ENCODE results near the gene PRND.
"Not testable (repeated sequence)": the region's sequence is repeated elsewhere in the genome, so short reads cannot be mapped to it uniquely, and the experiment has no call there.

The PRND gene

DNA sequence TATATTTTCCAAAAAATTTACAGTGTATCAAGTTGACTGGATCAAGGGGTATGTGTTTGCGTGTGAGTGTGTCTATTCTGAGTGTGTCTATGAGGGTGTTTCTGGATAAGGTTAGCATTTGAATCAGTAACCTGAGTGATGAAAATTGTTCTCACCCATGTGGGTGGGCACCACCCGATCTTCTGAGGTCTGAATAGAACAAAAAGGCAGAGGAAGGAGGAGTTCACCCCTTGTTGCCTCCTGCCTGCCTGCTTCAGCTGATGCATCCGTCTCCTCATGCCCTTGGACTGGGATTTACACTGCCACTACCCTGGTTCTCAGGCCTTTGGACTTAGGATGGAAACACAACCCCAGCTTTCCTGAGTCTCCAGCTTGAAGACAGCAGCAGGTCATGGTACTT is 13.7 kb upstream of the PRND start:
- no peak for DNase-seq (ENCODE audit: low read depth in 2 of 3, low spot score in 2 of 3)

DNA sequence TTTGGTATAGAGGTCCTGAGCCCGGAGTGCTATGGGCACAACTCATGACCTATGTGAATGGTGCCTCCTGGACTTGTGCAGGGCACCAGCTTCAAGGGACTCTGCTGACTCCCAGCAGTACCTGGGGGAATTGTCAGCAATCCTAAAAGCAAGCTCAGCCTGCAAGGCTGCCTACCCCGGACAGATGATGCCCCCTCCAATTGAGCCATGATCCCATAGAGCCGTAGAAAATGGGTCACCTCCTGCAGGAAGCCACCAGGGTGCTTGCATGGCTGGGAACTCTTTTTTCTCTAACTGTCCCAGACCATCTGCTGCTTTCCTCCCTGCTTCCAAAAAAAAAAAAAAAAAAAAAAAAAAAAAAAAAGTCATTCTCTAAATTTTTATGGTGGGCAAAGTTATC is 12.9 kb upstream of the PRND start:
- DNase-seq (ENCODE audit: low read depth in 2 of 3, low spot score in 2 of 3) = no peak

DNA sequence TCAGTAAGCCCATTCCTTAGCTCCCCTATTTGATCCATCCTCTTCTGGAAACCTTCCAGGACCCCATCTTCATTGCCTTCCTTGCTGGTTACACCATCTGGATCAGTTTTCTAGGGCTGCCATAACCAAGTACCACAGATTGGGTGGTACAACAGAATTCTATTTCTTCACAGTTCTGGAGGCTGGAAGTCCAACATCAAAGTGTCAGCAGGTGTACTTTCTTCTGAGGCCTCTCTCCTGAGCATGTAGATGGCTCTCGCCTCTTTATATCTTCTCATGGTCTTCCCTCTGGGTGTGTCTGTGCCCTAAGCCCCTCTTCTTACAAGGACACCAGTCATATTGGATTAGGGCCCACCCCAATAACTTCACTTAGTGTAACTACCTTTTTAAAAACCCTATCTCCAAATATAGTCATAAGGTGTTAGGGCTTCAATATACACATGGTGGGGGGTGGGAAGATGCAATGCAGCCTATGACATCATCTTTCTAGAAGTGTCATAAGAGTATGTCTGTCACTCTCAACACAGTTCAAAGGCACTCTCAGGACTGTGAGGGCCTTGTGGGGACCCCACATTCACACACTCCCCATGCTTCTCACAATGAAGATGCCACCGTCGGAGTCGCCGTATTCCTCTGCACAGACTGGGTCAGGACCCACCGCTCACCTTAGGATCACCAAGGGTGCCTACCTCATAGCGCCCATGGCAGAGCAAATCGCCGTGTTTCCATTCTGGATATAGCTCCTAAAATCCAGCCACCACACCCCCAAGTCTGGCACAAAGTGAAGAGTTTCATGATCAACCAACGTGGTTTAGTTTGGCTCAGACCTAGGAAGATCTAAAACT is 12.2 kb upstream of the PRND start:
- DNase-seq (ENCODE audit: low read depth in 2 of 3, low spot score in 2 of 3) = no peak

DNA sequence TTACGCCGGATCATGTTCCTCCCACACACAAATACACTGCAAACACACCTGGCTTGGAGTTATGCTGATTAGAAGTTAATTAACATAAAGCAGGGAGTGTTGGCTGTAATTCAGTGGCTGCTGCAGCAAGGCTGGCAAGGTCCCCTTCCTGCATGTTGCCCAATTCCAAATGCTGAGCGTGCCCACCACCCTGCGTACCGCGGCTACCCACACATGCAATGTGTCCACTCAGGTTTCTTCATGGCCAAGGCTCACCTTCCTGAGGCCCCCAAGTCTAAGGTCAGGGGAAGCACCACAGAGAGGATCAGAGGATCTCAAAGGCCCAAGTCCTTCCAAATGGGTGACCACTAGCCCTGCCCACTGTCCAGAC is 11.6 kb upstream of the PRND start:
- no peak for DNase-seq (ENCODE audit: low read depth in 2 of 3, low spot score in 2 of 3)

DNA sequence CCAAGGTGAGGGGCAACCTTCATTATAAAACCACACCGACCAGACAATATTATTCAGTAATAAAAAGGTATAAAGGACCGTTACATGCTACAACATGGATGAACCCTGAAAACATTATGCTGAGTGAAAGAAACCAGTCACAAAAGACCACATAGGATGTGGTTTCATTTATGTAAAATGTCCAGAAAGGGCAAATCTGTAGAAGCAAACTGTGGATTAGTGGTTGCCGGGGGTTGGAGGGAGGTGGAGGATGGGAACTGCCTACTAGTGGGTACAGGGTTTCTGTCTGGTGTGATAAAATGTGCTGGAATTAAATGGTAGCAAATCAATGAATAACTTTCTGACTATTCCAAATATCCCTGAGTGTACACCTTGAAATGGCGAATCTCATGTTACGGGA is 10.2 kb upstream of the PRND start:
- no peak for DNase-seq (ENCODE audit: low read depth in 2 of 3, low spot score in 2 of 3)

DNA sequence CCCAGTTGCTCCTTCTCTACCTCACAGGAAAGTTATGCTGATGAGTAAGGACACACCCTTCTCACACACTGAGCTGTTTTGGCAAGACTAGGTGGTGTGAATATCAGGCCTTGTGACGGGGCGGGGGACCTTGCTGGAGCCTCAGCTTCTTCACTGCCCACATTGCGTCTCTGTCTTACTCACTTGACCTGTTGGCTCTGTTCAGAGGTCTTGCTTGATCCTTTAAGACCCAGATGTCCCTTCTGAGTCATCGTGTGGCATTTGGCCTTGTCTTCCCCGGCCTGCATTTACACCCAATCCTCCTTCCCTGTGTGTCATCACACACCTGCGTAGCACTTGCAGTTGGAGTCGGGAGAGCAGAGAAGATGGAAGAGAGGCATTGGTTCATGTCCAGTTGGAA is 8.3 kb upstream of the PRND start:
- no peak for DNase-seq (ENCODE audit: low read depth in 2 of 3, low spot score in 2 of 3)

DNA sequence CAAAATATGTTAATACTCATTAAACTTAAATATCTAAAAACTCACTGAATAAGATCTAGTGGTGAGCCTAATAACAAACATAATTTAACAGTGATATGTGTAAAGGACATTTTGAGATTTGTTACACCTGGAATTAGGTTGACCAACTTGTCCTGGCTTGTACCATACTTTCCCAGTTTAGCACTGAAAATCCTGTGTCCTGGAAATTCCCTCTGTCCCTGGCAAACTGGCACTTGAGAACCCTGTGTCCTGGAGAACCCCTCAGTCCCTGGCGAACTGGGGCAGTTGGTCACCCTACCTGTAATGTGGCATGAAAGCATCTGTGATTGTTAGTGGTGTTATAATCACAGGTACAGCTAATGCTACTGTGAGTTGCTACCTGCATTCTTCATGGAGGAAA is 6.9 kb upstream of the PRND start:
- DNase-seq (ENCODE audit: low read depth in 2 of 3, low spot score in 2 of 3) = no peak

DNA sequence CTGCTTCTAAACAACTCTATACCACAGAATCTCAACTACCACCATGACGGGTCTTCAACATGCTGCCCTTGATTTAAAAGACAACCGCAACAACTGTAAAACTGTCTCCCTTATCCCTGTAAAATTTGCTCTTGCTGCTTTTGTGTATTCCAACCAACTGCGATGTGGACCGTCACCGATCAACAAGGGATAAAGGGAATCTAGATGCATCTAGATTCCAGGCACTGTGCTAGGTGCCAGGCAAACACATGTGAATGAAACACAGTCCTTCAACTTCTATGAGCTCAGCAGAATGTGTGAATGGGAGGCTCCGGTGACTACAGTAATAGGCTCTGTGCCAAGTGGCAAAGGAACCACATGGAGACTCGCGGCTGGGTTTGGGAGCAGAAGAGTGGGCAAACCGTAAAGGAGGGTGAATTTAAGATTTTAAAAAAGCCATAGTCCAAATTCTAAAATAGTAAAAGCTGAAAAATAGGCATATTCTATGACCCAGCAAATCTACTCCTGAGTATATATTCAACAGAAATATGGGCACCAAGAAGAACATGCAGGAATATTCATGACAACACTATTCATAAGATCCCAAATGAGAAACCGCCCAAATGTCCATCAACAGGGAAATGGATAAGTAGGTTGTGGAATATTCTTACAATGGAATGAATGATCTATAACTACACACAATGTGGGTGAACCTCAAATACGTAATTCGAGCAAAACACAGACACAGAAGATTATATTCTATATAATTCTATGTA is 3.7 kb upstream of the PRND start:
- DNase-seq (ENCODE audit: low read depth in 2 of 3, low spot score in 2 of 3) = no peak

DNA sequence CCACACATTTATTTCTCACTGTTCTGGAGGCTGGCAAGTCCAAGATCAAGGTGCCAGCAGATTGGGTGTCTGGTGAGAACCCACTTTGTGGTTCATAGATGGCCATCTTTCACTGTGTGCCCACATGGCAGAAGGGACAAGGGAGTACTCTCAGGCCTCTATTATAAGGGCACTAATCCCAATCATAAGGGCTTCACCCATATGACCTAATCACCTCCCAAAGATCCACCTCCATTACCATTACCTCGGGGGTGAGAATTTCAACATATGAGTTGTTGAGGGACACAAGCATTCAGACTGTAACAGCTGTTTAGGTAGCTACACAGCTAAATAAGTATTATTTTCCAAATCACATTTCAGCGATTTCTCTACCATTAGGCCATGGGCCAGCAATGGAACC is 2.5 kb upstream of the PRND start:
- no peak for DNase-seq (ENCODE audit: low read depth in 2 of 3, low spot score in 2 of 3)

DNA sequence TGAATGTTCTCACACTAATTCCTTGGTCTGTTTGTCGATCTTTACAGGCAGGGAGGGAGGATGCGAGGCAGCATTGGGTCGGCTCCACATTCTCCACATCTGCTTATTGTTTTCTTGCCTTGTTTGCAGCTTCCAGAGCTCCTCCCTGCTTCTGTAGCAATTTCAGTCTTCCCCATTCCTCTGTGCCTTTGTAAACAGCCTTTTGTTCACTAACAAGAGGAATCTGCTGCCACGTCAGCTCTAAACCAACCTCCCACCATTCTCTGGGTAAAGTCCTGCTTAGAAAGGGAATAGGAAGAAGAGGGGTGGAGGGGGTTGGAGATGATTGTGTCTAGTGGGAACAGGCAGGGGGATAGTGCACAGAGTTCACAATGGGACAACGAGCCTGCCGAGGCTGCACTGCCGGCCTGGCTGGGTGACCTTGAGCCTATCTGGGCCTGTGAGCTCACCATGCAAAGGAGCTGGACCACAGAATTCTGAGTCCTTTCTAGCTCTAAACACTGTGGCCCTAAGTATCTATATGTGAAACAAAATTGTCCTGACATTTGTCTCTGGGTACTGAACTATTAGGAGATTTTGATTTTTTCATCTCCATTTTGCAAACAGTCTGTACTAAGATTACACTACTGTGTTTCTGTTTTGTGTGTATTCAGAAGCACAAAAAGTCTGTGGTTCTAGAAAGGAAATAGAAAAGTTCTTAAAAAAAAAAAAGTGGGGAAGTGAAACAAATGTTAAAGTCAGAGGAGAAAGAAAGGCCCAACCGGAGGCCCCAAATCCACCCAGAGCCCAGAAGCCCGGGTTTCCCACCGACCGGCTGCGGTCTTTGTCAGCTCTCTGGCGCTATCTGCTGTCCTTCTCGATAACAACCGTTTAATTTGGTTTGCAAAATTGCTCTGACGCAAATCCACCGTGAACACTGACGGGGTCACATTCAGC is 1.4 kb upstream of the PRND start:
- DNase-seq (ENCODE audit: low read depth in 2 of 3, low spot score in 2 of 3) = peak; percentile 32 to 61 (median 40)

DNA sequence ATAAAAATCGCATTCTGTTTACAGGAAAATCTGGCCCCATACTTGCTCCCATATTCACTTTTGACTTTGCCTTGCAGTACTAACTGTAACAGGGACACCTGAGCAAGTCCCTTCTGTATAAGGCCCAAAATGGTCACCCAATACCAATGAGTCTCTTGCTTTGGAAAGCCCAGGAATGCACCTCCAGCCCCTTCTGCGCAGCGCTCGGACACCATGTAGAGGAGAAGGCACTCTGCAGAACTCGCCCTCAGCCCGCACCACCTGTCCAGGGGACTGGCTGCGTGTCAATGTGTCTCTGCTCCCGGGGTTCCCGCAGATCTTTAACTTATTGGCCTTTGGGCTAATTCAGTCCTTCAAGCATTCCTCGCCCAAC is 746 bp upstream of the PRND start:
- DNase-seq (ENCODE audit: low read depth in 2 of 3, low spot score in 2 of 3) = no peak

DNA sequence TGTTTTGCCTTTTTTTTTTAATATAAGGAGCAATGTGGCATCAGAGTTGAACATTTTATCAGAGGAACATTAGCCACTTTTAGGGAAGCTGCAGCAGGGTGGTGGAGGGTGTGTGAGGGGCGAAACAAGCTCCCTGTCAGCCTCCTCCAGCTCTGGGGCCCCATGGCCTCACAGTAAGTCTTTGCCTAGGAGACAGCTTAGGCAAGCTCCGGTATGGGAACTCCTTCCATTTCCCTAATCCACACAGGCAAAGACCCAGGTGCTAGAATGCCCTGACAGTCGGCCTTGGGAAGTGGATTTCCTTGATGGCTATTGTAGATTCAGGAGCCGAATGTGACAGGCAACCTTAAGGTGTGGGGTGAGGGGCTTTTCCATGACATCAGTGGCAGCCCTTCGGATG is 862 bp downstream of the PRND start:
- no peak for DNase-seq (ENCODE audit: low read depth in 2 of 3, low spot score in 2 of 3)

DNA sequence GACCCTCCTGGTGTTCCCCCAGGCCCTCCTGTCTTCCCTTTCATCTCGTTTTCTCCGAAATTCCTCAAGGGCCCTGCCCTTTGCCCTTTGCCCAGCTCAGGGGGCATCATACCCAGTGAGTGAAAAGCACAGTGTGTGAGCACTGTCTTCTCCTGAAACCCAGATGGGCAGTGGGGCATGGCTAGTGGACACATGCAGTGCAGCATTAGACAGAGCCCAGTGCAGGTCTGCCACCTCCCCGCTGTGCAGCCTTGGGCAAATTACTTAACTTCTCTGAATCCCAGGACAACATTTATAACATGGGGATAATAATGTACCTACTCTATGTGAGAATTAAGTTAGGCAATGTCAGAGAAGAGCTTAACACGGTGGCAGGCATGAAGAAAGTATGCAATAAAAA is 1.3 kb downstream of the PRND start:
- no peak for DNase-seq (ENCODE audit: low read depth in 2 of 3, low spot score in 2 of 3)

DNA sequence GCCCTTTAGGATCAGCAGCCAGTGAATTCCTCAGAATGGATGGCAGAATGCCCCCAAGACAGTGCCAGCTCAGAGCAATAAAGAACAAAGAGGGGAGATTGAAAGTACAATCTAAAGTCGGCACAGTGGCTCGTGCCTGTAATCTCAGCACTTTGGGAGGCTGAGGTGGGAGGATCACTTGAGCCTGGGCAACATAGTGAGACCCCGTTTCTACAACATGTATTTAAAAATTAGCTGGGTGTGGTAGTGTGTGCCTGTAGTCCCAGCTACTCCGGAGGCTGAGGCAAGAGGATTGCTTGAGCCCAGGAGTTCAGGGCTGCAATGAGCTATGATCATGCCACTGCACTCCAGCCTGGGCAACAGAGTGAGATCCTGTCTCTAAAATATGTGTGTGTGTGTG is 1.8 kb downstream of the PRND start:
- not testable (repeated sequence) for DNase-seq (ENCODE audit: low read depth in 2 of 3, low spot score in 2 of 3)

DNA sequence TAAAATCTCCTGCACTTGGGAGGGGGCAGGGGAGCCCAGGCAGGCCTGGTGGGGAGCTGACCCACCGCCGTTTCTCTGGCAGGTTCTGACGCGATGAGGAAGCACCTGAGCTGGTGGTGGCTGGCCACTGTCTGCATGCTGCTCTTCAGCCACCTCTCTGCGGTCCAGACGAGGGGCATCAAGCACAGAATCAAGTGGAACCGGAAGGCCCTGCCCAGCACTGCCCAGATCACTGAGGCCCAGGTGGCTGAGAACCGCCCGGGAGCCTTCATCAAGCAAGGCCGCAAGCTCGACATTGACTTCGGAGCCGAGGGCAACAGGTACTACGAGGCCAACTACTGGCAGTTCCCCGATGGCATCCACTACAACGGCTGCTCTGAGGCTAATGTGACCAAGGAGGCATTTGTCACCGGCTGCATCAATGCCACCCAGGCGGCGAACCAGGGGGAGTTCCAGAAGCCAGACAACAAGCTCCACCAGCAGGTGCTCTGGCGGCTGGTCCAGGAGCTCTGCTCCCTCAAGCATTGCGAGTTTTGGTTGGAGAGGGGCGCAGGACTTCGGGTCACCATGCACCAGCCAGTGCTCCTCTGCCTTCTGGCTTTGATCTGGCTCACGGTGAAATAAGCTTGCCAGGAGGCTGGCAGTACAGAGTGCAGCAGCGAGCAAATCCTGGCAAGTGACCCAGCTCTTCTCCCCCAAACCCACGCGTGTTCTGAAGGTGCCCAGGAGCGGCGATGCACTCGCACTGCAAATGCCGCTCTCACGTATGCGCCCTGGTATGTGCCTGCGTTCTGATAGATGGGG is 3.0 kb downstream of the PRND start:
- no peak for DNase-seq (ENCODE audit: low read depth in 2 of 3, low spot score in 2 of 3)

DNA sequence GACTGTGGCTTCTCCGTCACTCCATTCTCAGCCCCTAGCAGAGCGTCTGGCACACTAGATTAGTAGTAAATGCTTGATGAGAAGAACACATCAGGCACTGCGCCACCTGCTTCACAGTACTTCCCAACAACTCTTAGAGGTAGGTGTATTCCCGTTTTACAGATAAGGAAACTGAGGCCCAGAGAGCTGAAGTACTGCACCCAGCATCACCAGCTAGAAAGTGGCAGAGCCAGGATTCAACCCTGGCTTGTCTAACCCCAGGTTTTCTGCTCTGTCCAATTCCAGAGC is 3.5 kb downstream of the PRND start:
- DNase-seq (ENCODE audit: low read depth in 2 of 3, low spot score in 2 of 3) = no peak

DNA sequence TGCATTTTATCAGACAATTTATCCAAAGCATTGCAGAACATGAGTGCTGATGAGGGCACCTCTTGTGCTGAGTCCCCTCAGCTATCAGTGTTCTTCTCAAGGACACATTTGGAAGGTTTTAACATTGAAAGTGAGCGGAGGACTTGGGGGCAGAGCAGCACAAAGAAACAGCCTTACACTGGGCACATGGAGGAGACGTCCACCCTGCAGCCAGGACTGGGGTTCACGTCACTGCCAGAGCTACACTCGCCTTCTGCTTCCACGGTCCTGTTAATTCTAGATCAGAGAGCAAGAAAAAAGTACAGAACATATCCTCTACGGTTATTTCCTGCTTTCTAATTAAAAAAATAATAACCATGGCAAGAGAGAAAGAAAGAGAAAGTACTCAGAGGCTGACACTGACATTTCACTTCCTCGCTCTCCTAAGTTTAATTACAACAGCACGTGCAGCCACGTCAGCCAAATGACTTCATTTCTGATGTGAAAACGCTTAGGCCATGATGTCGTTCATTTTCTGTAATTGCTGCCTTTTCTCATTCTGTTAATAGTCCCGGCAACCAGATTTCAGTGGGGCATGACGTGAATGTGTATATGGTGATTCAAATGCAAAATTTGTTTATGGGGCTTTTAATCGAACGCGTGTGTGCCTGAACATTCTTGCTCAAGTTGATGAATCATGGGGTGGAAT is 5.1 kb downstream of the PRND start:
- DNase-seq (ENCODE audit: low read depth in 2 of 3, low spot score in 2 of 3) = no peak

DNA sequence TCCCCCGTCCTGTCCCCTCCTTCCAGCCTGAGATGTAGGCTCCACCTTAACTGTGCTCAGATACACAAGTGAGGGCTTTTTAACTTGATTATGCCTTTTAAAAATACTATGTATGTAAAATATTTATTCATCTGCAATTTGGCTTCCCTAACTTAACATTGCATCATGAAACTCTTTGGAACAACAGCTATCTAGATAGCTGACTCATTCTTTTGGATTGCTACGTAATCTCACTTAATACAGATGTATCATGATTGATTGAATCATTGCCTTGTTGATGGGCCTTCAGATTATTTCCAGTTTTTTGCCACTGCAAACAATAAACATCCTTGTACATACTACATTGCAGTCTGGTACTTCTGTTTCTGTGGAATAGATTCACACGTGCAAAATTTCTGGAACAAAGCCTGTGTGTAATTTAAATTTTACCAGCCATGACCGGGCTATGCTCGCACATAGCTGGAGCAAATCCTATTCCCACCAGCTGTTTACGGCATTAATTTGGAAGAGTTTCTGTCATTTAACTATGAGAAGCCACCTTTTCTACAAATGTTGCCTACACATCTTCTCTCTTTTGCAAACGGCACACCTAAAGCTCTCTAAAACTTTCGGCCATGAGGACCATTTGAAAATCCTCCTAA is 6.5 kb downstream of the PRND start:
- DNase-seq (ENCODE audit: low read depth in 2 of 3, low spot score in 2 of 3) = no peak

DNA sequence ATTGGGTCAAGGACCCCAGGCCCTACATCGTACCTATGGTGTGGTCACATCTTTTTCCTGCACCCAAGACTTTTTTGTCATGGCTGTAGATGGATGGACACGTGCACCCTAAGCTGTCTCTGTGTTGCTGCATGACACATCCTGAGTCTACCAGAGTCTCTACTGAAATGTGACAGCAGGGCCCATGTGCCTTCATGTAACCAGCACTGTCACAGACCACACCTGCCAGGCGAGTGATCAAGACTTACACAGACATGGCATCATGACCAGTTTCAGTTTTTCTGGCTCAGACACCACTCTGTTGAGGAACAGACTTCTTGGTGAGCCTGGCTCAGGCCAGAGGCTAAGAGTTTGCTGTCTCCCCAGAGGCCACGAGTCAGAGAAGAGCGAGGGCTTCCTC is 7.6 kb downstream of the PRND start:
- DNase-seq (ENCODE audit: low read depth in 2 of 3, low spot score in 2 of 3) = no peak

DNA sequence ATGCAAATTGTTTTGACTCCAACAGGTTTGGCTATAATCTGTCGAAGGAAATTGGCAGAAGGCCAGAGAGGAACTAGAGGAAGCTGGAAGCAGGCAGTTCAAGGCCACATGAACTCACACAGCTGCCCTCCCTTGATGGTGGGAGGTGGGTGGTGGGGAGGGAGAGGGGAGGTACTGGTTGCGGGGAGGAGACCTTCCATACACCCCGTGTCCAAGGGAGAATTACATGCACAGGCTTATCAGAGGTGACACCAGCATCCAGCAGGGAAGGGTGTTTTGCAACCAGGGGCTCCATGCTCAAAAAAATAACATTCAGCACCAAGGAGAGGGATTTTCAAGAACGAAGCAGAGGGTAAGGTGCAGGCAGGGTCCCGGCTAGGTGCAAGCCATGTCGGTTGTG is 9.1 kb downstream of the PRND start:
- DNase-seq (ENCODE audit: low read depth in 2 of 3, low spot score in 2 of 3) = no peak
